Measurements from ENCODE around the gene METAP2.

- no peak for TF ChIP-seq CTCF (IDR thresholded peaks at IDR 0.05 in 4 of 5, conservative IDR thresholded peaks at IDR 0.05 in 1 of 5)
- no peak for TF ChIP-seq POLR2A (IDR thresholded peaks at IDR 0.05)
Observed at GRCh38 chr12:95445884-95446505, 28.0 kb upstream of the METAP2 start.
